Measurements from ENCODE around the gene CPNE5.

Gene CPNE5

DNA sequence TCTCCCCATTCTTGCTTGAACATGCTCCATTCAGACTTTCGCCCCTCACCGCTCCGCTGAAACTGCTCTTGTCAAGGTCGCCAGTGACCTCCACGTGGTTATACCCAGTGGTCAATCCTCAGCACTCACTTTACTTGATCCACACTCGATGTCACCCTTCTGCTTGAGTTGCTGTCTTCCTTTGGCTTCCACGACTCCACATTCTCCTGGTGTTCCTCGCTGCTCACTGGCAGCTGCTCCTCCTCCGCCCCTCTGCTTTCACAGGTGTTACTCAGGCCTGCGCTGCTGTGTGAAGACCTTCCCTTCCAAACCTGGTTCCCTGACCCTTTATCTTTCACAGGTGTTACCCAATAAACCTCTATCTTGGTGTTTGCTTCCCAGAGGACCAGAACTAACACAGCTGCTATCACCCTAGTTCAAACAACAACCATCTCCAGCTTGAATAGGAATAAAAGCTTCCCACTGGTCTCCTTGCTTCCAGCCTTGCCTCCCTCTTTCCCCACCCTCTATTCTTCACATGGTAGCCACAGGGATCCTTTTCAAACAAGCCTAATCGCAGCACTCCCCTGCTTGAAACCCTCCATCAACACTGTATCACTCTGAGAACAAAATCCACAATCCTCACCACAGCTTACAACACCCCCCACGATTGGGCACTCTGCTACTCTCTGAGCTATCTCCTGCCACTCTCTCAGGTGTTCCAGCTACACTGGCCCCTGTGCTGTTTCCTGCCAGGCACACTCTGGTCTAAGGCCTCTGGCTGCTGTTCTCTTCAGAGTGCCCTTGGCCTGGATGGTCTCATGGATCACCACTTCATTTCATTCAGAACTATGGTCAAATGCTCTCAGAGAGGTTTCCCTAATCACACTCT, 24.7 kb upstream of the CPNE5 start:
- peaks cover 85% of the 10 kb centered on the region for H3K36me3 Mint-ChIP-seq (ENCODE audit: low read depth)
- no peak overlapping the region for H3K27ac Mint-ChIP-seq
- no peaks in the 10 kb centered on the region for H3K27me3 Mint-ChIP-seq
- H3K9me3 Mint-ChIP-seq, result no peaks in the 10 kb centered on the region
- H3K4me1 Mint-ChIP-seq (ENCODE audit: low read depth), result peaks cover 33% of the 10 kb centered on the region
- H3K4me3 Mint-ChIP-seq, result no peak overlapping the region

DNA sequence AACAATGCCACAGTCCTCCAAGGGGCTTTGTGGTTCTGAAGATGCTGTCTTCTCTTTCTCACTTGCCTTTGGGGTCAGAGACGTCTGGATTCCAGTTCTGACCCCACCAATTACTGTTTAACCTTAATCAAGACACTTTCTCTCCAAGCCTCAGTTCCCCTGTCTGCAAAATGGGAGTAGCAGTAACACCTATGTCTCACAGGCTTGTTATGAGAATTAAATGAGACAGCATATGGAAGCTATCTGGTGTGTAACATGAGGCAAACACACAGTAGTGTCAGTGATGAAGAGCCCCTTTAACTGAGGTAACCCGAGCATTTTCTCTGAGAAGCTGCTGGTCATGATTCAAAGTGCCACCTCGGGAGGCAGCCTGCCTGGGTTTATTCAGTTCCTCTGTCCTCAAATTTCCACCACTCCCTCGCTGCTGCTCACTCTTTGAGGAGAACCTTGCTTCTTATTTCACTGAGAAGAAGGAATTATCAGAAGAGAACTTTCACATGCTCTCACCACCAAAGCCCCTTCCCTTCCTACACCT, 23.7 kb upstream of the CPNE5 start:
- Mint-ChIP-seq H3K27ac (no peak overlapping the region), H3K9me3 (no peaks in the 10 kb centered on the region), H3K4me1 (ENCODE audit: low read depth) (peaks cover 29% of the 10 kb centered on the region), H3K36me3 (ENCODE audit: low read depth) (peaks cover 84% of the 10 kb centered on the region), H3K4me3 (no peak overlapping the region), H3K27me3 (no peaks in the 10 kb centered on the region)

DNA sequence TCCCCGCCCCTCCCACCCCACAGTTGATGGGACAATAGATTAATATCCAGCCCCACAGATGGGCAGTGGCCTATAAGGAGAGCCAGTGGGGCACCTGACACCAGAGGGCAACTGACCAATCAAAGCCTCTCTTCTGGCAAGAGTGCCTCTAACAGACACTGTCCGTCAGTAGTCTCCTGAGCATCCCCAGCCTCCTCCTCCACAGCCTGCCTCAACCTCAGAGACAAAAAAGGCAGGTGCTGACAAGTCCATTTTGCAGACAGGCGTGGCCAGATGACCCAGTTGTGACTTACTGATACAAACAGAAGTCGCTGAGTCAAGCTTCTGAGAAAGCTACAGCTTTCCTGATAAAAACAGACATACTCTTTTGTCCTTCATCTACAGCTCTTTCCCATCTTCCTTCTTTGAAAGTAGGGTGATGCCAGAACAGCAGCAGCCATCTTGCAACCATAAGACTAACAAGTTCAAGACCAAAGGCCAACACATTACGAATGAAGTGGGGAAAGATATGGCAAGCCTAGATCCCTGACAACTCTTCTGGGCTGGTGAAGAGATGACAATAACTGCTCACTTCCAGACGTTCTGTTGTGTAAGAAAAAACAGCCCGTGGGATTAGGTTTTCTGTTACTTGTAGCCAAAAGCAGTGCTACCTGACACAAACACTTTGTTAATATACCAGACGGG, 23.1 kb upstream of the CPNE5 start:
- Mint-ChIP-seq H3K27ac (no peak overlapping the region), H3K36me3 (ENCODE audit: low read depth) (peaks cover 82% of the 10 kb centered on the region), H3K27me3 (no peaks in the 10 kb centered on the region), H3K4me3 (no peak overlapping the region), H3K9me3 (no peaks in the 10 kb centered on the region), H3K4me1 (ENCODE audit: low read depth) (peaks cover 23% of the 10 kb centered on the region)

DNA sequence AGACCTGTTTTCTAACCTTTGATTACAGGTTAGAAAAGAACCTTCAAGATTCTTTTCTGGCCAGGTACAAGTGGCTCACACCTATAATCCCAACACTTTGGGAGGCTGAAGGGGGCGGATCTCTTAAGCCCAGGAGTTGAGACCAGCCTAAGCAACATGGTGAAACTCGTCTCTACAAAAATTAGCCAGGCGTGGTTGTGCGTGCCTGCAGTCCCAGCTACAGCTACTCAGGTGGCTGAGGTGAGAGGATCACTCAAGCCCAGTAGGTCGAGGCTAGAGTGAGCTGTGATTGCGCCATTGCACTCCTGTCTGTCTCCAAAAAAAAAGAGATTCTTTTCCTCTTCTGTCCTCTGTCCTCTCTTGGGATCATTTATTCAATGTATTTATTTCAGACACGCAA, 20.9 kb upstream of the CPNE5 start:
- H3K9me3 Mint-ChIP-seq, result no peaks in the 10 kb centered on the region
- H3K4me3 Mint-ChIP-seq, result no peak overlapping the region
- no peaks in the 10 kb centered on the region for H3K27me3 Mint-ChIP-seq
- peaks cover 3% of the 10 kb centered on the region for H3K4me1 Mint-ChIP-seq (ENCODE audit: low read depth)
- no peak overlapping the region for H3K27ac Mint-ChIP-seq
- H3K36me3 Mint-ChIP-seq (ENCODE audit: low read depth), result peaks cover 80% of the 10 kb centered on the region

DNA sequence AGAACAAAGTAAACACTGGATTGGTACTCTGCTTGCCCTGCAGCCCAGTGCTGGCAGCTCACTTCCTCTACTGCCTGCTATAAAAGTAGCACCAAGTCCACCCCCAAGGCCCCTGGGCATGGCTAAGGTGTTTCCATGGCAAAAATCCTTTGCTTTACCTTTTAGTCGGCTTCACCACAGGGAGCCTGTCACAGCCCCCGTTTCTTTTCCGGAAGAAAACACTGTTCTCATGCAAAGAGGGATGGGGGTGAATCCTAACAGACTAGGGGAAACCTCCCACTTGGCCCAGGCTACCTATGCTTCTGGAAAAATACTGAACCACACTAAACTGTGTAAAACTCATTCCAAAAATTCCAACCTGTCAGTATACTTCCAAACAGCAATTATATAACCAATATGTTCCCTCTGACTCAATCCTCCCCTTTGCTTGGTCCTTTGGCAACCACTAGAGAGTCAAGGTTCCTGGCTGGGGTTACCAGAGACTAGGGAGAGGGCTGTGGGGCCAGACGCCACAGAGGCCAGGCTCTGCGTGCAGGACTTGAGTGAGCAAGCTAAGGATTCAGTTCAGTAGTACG, 19.2 kb upstream of the CPNE5 start:
- no peak overlapping the region for H3K27ac Mint-ChIP-seq
- H3K4me3 Mint-ChIP-seq, result no peak overlapping the region
- H3K36me3 Mint-ChIP-seq (ENCODE audit: low read depth), result peaks cover 80% of the 10 kb centered on the region
- peaks cover 3% of the 10 kb centered on the region for H3K4me1 Mint-ChIP-seq (ENCODE audit: low read depth)
- no peaks in the 10 kb centered on the region for H3K27me3 Mint-ChIP-seq
- H3K9me3 Mint-ChIP-seq, result no peaks in the 10 kb centered on the region

DNA sequence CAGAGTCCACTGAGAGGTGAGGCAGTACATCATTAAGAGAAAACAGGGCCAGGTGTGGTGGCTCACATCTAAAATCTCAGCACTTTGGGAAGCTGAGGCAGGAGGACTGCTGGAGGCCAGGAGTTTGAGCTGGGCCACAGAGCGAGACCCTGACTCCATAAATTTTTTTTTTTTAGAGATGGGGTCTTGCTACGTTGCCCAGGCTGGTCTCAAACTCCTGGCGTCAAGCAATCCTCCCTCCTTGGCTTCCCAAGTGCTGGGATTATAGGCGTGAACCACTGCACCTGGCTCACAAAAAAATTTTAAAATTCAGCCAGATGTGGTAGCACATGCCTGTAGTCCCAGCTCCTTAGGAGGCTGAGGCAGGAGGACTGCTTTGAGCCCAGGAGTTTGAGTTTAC, 18.1 kb upstream of the CPNE5 start:
- Mint-ChIP-seq H3K9me3 (no peaks in the 10 kb centered on the region), H3K27me3 (no peaks in the 10 kb centered on the region)

DNA sequence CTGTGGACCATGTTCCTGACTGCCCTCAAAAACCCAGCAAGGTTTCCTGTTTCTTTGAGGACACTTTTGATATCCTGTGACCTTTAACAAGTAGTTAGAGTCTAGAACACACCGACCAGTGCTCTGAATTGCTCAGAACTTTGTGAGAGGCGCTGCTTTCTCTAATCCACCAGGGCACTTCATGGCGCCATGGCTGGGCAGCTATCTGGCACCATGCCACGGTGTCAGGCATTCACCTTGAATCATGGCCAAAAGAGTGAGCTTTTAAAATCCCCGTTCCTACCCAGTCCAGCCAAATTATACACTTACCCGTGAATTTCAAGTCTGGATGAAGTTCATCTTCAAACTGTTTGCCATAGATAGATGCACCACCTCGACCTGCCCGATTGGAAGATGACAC, 17.0 kb upstream of the CPNE5 start:
- Mint-ChIP-seq H3K4me3 (no peak overlapping the region), H3K4me1 (ENCODE audit: low read depth) (no peaks in the 10 kb centered on the region), H3K27me3 (no peaks in the 10 kb centered on the region), H3K27ac (no peak overlapping the region), H3K36me3 (ENCODE audit: low read depth) (peaks cover 86% of the 10 kb centered on the region), H3K9me3 (no peaks in the 10 kb centered on the region)

More for the DNA sequence above, 18.1 kb upstream of the CPNE5 start:
- Mint-ChIP-seq H3K36me3 (ENCODE audit: low read depth) (peaks cover 79% of the 10 kb centered on the region), H3K4me3 (no peak overlapping the region), H3K27ac (no peak overlapping the region), H3K4me1 (ENCODE audit: low read depth) (peaks cover under 1% of the 10 kb centered on the region)

DNA sequence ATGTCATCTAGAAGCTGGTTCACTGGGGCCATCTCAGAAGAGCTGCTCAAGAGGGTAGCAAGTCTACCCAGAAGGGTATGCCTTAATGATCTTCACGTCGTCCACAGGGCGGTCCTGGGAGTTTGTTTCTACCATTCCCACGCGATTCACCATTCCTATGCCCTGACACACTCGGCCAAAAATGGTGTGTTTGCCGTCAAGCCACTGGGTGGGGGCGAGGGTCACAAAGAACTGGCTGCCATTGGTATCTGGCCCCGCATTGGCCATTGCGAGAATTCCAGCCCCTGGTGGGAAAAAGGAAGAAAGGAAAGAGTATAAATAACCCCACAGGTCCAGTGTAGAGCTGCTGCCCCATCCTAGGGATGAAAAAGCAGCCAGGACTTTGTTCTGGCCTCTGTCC, 16.5 kb upstream of the CPNE5 start:
- H3K4me1 Mint-ChIP-seq (ENCODE audit: low read depth), result no peaks in the 10 kb centered on the region
- H3K9me3 Mint-ChIP-seq, result peaks cover 4% of the 10 kb centered on the region
- peaks cover 86% of the 10 kb centered on the region for H3K36me3 Mint-ChIP-seq (ENCODE audit: low read depth)
- no peak overlapping the region for H3K4me3 Mint-ChIP-seq
- H3K27me3 Mint-ChIP-seq, result no peaks in the 10 kb centered on the region
- H3K27ac Mint-ChIP-seq, result no peak overlapping the region

DNA sequence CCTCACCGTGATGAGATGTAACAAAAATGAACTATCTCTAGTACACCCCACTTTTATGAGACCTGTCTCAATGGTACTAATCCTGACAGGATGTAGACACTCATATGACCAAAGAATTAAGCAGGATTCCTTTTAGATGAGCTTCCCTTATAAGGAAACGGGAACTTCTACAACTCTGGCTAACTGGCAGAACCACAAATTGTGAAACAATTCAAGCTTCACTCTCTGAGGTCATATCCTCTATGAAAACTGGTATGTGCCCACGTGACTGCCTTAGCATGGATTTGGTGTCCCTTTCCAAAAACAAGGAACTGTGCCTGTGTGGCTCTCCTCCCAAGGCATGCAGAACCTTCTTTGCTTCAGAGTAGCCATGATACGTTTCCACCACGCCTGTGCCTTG, 14.1 kb upstream of the CPNE5 start:
- Mint-ChIP-seq H3K9me3 (peaks cover 4% of the 10 kb centered on the region), H3K27ac (no peak overlapping the region), H3K27me3 (peaks cover 3% of the 10 kb centered on the region), H3K36me3 (ENCODE audit: low read depth) (peaks cover 79% of the 10 kb centered on the region), H3K4me3 (no peak overlapping the region), H3K4me1 (ENCODE audit: low read depth) (peaks cover 6% of the 10 kb centered on the region)

DNA sequence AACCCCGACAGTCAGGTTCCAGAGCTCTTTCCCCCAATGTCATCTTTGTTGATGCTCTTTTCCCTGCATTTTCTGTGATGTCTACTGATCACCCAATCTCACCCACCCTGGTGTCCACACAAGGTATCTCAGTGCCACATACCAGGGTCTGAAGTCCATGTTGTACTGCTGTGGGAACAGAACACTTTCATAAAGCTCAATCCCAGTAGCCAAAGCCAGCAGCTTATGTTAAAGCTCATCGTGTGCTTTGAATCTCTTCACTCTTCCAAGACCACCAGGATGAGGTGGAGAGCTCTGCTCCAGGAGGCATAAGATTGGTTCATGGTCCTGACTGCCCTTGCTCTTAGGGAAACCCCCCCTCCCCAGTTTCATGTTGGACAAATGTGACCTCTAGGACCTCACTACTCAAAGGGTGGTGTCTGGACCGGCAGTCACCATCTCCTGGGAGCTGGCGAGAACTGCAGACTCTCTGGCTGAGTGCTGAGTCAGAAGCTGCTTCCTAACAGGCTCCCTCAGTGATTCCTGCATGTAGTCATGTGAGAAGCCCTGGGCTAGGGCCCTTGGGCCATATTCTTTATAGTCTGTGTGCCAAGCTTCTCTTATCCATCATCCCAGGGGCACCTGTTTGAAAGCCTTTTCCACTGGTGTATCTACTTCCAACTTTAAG, 13.4 kb upstream of the CPNE5 start:
- no peak overlapping the region for H3K27ac Mint-ChIP-seq

DNA sequence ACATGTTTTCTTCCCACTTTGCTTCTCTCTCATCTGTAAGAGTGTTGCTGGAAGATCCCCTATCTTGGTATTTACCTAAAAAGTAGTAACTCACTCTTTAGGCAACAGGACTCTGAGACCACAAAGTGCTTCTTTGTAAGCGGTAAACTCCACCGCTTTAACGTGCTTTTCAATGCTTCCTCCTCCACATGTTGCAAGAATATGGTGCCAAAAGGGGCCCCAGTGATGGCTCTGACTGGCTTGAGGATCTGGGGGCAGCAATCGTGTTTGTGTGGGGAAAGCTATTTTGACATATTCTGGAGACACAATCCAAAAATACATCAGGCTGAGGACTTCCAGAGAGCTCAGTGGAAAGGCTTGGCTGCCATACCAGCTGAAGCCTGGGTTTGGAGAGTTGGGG, 12.4 kb upstream of the CPNE5 start:
- H3K4me1 Mint-ChIP-seq (ENCODE audit: low read depth), result peaks cover 6% of the 10 kb centered on the region
- H3K36me3 Mint-ChIP-seq (ENCODE audit: low read depth), result peaks cover 68% of the 10 kb centered on the region
- H3K9me3 Mint-ChIP-seq, result peaks cover 4% of the 10 kb centered on the region
- H3K27ac Mint-ChIP-seq, result peak overlapping the region; percentile 29
- peaks cover 3% of the 10 kb centered on the region for H3K27me3 Mint-ChIP-seq
- no peak overlapping the region for H3K4me3 Mint-ChIP-seq

More for the DNA sequence above, 13.4 kb upstream of the CPNE5 start:
- peaks cover 6% of the 10 kb centered on the region for H3K4me1 Mint-ChIP-seq (ENCODE audit: low read depth)
- H3K36me3 Mint-ChIP-seq (ENCODE audit: low read depth), result peaks cover 77% of the 10 kb centered on the region
- peaks cover 3% of the 10 kb centered on the region for H3K27me3 Mint-ChIP-seq
- no peak overlapping the region for H3K4me3 Mint-ChIP-seq
- peaks cover 4% of the 10 kb centered on the region for H3K9me3 Mint-ChIP-seq

DNA sequence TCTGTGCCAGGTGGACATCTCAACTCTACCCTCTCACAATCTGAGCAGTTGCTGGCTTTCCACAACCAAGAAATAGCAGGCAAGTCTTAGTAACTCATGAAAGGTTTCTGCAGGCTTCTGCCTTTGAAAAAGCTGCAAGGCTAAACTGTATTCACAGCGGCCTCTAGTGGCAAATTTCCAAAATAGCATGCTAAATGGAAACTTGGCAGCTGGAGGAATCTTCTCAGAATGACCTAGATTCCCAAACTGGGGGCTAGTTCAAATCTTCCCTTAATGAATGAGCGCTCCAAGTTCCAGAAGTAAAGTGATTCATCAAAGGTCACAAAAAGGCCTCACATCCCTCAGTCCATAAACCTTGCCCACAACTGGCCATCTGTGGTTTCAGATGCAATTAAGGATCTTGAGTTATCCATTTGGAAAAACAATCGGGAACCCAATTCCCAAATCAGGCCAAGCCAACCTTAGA, 11.9 kb upstream of the CPNE5 start:
- Mint-ChIP-seq H3K27ac (no peak overlapping the region), H3K4me1 (ENCODE audit: low read depth) (peaks cover 6% of the 10 kb centered on the region), H3K4me3 (no peak overlapping the region), H3K36me3 (ENCODE audit: low read depth) (peaks cover 64% of the 10 kb centered on the region), H3K27me3 (peaks cover 3% of the 10 kb centered on the region), H3K9me3 (peaks cover 4% of the 10 kb centered on the region)

DNA sequence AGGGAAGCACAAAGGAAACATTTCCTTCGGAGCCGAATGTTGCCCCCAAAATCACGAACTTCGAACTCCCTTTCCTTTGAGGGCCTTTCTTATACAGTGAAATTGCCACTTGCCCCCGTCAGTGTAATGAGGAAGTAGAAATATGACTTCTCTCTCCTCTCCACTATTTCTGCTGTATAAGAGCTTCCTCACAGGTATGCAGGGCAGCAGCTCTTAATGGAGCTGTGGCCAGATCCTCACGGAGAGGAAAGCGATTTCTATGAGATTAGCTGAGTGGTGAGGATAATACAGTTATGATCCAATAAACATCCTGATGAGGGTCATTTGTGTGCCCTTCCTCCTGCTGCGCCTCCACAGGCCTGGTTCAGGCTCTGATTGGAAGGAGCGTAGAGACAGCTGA, 10.8 kb upstream of the CPNE5 start:
- H3K4me1 Mint-ChIP-seq (ENCODE audit: low read depth), result peaks cover 6% of the 10 kb centered on the region
- H3K9me3 Mint-ChIP-seq, result peaks cover 4% of the 10 kb centered on the region
- peaks cover 54% of the 10 kb centered on the region for H3K36me3 Mint-ChIP-seq (ENCODE audit: low read depth)
- H3K27me3 Mint-ChIP-seq, result peaks cover 3% of the 10 kb centered on the region
- no peak overlapping the region for H3K4me3 Mint-ChIP-seq
- H3K27ac Mint-ChIP-seq, result no peak overlapping the region

DNA sequence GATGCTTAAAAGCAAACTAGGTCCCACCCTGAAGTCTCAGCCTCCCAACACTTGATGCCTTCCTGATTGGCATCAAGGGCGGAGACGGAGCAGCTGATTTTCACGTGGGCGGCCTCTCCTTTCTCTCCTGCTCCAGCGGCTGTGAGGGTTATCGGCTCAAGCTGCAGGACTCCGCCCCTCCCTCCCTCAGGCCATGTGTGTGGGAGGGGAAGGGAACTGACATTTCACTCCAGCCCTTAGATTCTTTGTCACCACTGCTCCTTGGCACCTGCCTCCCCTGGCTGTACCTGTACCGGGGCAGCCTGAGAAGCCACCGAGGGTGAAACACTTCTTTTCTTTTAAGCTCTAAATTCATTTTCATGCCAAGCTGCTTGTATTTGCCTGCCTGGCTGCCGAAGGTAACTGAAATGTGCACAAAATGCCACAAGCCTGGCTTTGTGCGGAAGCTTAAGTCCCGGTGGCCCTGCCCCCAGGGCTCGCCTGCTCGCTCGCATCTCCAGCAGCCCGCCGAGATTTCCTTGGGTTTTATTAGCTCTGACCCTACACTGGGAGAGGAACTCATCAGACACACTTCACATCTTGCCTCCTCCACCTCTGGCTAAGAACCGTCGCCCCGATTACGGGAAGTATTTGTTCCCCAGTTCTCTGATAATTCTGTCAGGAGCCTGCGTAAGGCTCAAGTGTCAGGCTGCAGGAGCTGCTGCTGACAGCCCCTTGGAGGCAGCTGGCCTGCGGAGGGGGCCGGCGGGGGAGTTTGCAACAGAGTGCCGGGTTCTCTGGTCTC, 9.6 kb upstream of the CPNE5 start:
- peaks cover 4% of the 10 kb centered on the region for H3K9me3 Mint-ChIP-seq
- peaks cover 42% of the 10 kb centered on the region for H3K36me3 Mint-ChIP-seq (ENCODE audit: low read depth)
- peaks cover 6% of the 10 kb centered on the region for H3K4me1 Mint-ChIP-seq (ENCODE audit: low read depth)
- H3K27me3 Mint-ChIP-seq, result peaks cover 3% of the 10 kb centered on the region
- no peak overlapping the region for H3K27ac Mint-ChIP-seq
- no peak overlapping the region for H3K4me3 Mint-ChIP-seq
